Muscle layer of colon (tissue), 2 donors: ENCODE measurements around the gene OPRD1.
A peak's percentile ranks its signal among the peaks of the same experiment; 100 is the strongest.

Experiments used
- H3K27ac ChIP-seq: one replicate; pipeline ENCODE4 v1.7.0; 2013; ENCODE audit warnings: low read depth, mild to moderate bottlenecking, low read length, moderate library complexity
- H3K27me3 ChIP-seq, 2 donors: one replicate each; pipeline ENCODE4 v1.7.0; 2013; ENCODE audit warnings: low read length in 2 of 2, mild to moderate bottlenecking in 2 of 2; ENCODE audit not compliant: insufficient read depth in 2 of 2, control insufficient read depth in 1 of 2
- H3K36me3 ChIP-seq: one replicate; pipeline ENCODE4 v1.7.0; 2013; ENCODE audit warnings: mild to moderate bottlenecking, low read length; ENCODE audit not compliant: insufficient read depth
- H3K4me1 ChIP-seq: one replicate; pipeline ENCODE4 v1.7.0; 2013; ENCODE audit warnings: mild to moderate bottlenecking, low read length; ENCODE audit not compliant: insufficient read depth
- H3K4me3 ChIP-seq, 2 donors: one replicate each; pipeline ENCODE4 v1.7.0; 2013; ENCODE audit warnings: low read length in 2 of 2, low read depth in 1 of 2, mild to moderate bottlenecking in 1 of 2, moderate library complexity in 1 of 2
- H3K9ac ChIP-seq: one replicate; pipeline ENCODE4 v1.7.0; 2013; ENCODE audit warnings: low read length
- H3K9me3 ChIP-seq: one replicate; pipeline ENCODE4 v1.7.0; 2013; ENCODE audit warnings: mild to moderate bottlenecking, low read length
- donor health status: abdominal sarcoma.
- donor health status: Adenocarcinoma of cecum.

The OPRD1 gene

GRCh38 chr1:28887835-28888682 lies 76.1 kb downstream of the OPRD1 start:
- Histone ChIP-seq H3K9ac (peak overlapping the region; percentile 82), H3K36me3 (no peaks in the 10 kb centered on the region), H3K9me3 (no peaks in the 10 kb centered on the region), H3K4me3 (peak overlapping the region; percentile 58 to 99), H3K27ac (peak overlapping the region; percentile 29), H3K4me1 (peaks cover 28% of the 10 kb centered on the region), H3K27me3 (no peaks in the 10 kb centered on the region)

DNA sequence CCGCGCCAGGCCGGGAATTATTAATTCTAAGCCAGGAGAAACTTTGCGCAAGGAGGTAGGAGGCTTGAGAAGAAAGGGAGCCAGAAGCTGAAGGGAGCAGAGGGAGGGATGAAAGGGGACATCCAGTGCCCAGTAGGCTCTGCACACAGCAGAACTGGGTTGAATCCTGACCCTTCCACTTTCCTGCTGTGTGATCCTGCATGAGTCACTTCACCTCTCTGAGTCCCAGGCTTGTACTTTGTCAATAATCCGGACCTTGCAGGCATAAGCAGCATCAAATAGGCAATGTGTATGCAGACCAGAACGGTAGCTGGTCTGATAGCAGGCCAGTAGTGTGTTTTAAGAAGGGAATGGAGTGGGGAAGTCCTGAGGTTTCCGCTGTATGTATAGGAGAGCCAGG lies 76.9 kb downstream of the OPRD1 start:
- no peak overlapping the region for H3K9ac ChIP-seq
- H3K9me3 ChIP-seq, result no peaks in the 10 kb centered on the region
- H3K36me3 ChIP-seq, result no peaks in the 10 kb centered on the region
- peaks cover 28% of the 10 kb centered on the region for H3K4me1 ChIP-seq
- H3K27ac ChIP-seq, result no peak overlapping the region
- H3K4me3 ChIP-seq, result no peak overlapping the region
- H3K27me3 ChIP-seq, result no peaks in the 10 kb centered on the region

- no peaks in the 10 kb centered on the region for H3K36me3 ChIP-seq
- H3K4me3 ChIP-seq, result no peak overlapping the region
- no peaks in the 10 kb centered on the region for H3K9me3 ChIP-seq
- H3K9ac ChIP-seq, result no peak overlapping the region
- H3K27me3 ChIP-seq, result no peaks in the 10 kb centered on the region
- H3K27ac ChIP-seq, result no peak overlapping the region
- peaks cover 26% of the 10 kb centered on the region for H3K4me1 ChIP-seq
These were observed 77.4 kb downstream of the OPRD1 start for GRCh38 chr1:28889357-28889756.

- Histone ChIP-seq H3K27me3 (no peaks in the 10 kb centered on the region), H3K36me3 (no peaks in the 10 kb centered on the region), H3K27ac (no peak overlapping the region), H3K9ac (no peak overlapping the region), H3K4me3 (no peak overlapping the region), H3K4me1 (peaks cover 17% of the 10 kb centered on the region), H3K9me3 (no peaks in the 10 kb centered on the region)
These were observed 78.5 kb downstream of the OPRD1 start for GRCh38 chr1:28890435-28890834.

DNA sequence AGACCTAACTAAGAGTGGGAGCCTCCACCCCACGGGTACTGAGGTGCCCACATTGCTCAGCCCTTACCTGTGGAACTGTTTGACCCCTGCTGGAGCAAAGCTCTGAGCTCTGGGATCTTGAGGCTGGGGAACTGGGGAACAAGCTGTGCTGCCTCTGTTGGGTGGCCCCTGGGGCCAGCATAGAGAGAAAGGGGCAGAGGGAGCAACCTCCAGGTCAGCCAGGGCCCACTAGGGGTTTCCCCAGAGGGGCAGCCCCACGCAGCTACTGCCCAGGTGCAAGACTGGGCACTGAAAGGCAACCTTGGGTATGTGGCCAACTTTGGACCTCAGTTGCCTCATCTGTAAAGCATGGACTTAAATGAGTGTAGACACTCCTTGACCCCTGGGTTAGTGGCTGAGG lies 78.9 kb downstream of the OPRD1 start:
- H3K4me3 ChIP-seq, result no peak overlapping the region

DNA sequence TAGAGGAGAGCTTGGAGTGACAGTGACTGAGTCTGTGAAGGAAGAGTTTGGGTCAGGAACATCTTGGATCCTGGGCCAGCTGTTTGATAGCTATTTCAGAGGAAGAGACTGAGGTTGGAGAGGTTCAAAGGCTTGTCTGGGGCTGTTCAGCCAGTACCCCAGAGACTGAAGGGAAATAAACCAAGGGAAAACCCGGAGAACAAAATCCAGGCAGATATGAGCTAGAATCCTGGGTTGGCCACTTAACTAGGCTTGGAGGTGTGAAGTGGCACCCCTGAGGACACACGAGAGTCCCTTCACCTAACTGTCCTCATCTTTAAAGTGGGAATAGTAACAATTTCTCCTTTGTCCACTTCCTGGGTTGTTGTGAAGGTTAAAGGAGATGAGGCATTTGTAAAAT lies 79.3 kb downstream of the OPRD1 start:
- Histone ChIP-seq H3K27me3 (no peaks in the 10 kb centered on the region), H3K9me3 (no peaks in the 10 kb centered on the region), H3K27ac (no peak overlapping the region), H3K36me3 (no peaks in the 10 kb centered on the region), H3K4me3 (no peak overlapping the region), H3K9ac (no peak overlapping the region), H3K4me1 (peaks cover 21% of the 10 kb centered on the region)

More for the DNA sequence above, 78.9 kb downstream of the OPRD1 start:
- H3K9ac ChIP-seq, result no peak overlapping the region
- peaks cover 19% of the 10 kb centered on the region for H3K4me1 ChIP-seq
- H3K27me3 ChIP-seq, result no peaks in the 10 kb centered on the region
- H3K36me3 ChIP-seq, result no peaks in the 10 kb centered on the region
- H3K9me3 ChIP-seq, result no peaks in the 10 kb centered on the region
- H3K27ac ChIP-seq, result no peak overlapping the region

- H3K4me3 ChIP-seq, result no peak overlapping the region
- H3K27ac ChIP-seq, result no peak overlapping the region
- H3K27me3 ChIP-seq, result no peaks in the 10 kb centered on the region
These were observed 81.6 kb downstream of the OPRD1 start for GRCh38 chr1:28893403-28894102.

DNA sequence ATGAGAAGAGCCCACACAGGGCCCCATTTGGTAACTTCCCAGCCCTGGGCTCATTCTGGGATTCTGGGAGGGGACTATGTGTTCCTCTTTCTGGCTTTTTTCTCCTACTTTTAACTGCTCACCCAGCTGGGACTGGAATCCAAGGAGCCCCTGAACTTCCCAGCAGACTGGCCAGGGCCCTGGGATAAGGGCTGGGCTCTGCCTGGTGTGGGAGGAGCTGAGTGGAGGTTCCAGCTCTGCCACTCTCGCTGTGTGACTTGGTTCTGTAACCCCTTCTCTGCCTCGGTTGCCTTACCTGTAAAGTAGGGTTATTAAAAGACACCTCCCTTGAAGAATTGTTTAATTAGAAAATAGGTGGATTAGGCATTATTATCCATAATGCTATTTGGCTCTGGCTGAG lies 82.8 kb downstream of the OPRD1 start:
- Histone ChIP-seq H3K36me3 (no peaks in the 10 kb centered on the region), H3K27ac (no peak overlapping the region), H3K4me3 (no peak overlapping the region), H3K9ac (no peak overlapping the region), H3K9me3 (no peaks in the 10 kb centered on the region), H3K27me3 (no peaks in the 10 kb centered on the region), H3K4me1 (peaks cover 25% of the 10 kb centered on the region)

More at GRCh38 chr1:28893403-28894102, 81.6 kb downstream of the OPRD1 start:
- Histone ChIP-seq H3K9ac (no peak overlapping the region), H3K4me1 (peaks cover 23% of the 10 kb centered on the region), H3K9me3 (no peaks in the 10 kb centered on the region), H3K36me3 (no peaks in the 10 kb centered on the region)

- no peaks in the 10 kb centered on the region for H3K9me3 ChIP-seq
- no peak overlapping the region for H3K27ac ChIP-seq
- H3K4me3 ChIP-seq, result no peak overlapping the region
- peaks cover 25% of the 10 kb centered on the region for H3K4me1 ChIP-seq
- no peaks in the 10 kb centered on the region for H3K36me3 ChIP-seq
- no peaks in the 10 kb centered on the region for H3K27me3 ChIP-seq
- H3K9ac ChIP-seq, result no peak overlapping the region
These were observed 84.1 kb downstream of the OPRD1 start for GRCh38 chr1:28895896-28896608.

DNA sequence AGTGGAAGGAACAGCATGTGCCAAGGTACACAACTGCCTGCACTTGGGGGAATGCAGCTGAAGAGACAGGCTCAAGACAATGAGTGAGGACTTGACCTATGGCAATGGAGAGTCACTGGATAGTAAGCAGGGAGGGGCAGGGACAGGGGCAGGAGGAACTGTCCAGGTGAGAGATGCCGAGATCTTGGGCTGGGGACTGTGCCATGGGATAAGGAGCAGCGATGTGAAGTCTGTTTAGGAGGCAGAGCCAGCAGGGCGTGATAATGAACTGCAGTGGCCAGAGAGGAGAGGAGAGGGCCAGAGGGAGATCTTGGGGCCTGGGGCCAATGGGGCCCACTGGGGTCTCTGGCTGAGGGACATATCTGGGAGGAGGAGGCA lies 84.6 kb downstream of the OPRD1 start:
- Histone ChIP-seq H3K36me3 (no peaks in the 10 kb centered on the region), H3K9ac (no peak overlapping the region), H3K4me1 (peaks cover 25% of the 10 kb centered on the region)

DNA sequence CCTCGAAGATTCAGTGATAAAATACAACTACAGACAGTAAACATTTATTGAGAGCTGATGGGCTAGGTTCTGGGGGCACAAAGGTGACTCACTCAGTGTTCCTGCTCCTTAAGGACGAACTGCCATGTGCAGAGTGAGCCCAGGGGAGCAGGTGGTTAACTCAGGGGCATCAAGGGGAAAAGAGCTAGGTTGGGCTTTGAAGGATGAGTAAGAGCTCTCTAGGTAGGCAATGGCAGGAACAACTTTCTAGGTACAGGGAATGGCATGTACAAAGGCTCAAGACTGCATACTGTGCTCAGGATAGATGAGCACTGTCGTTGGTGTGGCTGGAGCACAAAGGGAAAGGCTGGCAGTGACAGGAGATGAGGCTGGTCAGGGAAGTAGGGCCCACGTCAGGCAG lies 85.8 kb downstream of the OPRD1 start:
- no peak overlapping the region for H3K27ac ChIP-seq

More for the DNA sequence above, 84.6 kb downstream of the OPRD1 start:
- H3K4me3 ChIP-seq, result no peak overlapping the region
- H3K27me3 ChIP-seq, result no peaks in the 10 kb centered on the region
- H3K9me3 ChIP-seq, result no peaks in the 10 kb centered on the region
- no peak overlapping the region for H3K27ac ChIP-seq

More for the DNA sequence above, 85.8 kb downstream of the OPRD1 start:
- Histone ChIP-seq H3K36me3 (no peaks in the 10 kb centered on the region), H3K27me3 (no peaks in the 10 kb centered on the region), H3K4me1 (peaks cover 25% of the 10 kb centered on the region), H3K9ac (no peak overlapping the region), H3K4me3 (no peak overlapping the region), H3K9me3 (no peaks in the 10 kb centered on the region)
